ENCODE data around the gene PTPRE.

The PTPRE gene

GRCh38 chr10:128101901-128102300 lies 195.0 kb downstream of the PTPRE start:
- H3K36me3 ChIP-seq (ENCODE audit: insufficient read depth, low read length): peaks cover 100% of the 10 kb centered on the region
- 86% methylated on average over 1 of the region's 1 CpG for WGBS
- H3K4me3 ChIP-seq (ENCODE audit: low read length): no peak overlapping the region
- H3K27me3 ChIP-seq (ENCODE audit: insufficient read depth, low read length): no peaks in the 10 kb centered on the region
- H3K27ac ChIP-seq (ENCODE audit: low read depth, low read length): no peak overlapping the region
- H3K4me1 ChIP-seq (ENCODE audit: insufficient read depth, low read length): no peaks in the 10 kb centered on the region
- H3K9me3 ChIP-seq (ENCODE audit: insufficient read depth, low read depth, low read length): no peaks in the 10 kb centered on the region
- H3K9ac ChIP-seq (ENCODE audit: low read depth, low read length): no peak overlapping the region

DNA sequence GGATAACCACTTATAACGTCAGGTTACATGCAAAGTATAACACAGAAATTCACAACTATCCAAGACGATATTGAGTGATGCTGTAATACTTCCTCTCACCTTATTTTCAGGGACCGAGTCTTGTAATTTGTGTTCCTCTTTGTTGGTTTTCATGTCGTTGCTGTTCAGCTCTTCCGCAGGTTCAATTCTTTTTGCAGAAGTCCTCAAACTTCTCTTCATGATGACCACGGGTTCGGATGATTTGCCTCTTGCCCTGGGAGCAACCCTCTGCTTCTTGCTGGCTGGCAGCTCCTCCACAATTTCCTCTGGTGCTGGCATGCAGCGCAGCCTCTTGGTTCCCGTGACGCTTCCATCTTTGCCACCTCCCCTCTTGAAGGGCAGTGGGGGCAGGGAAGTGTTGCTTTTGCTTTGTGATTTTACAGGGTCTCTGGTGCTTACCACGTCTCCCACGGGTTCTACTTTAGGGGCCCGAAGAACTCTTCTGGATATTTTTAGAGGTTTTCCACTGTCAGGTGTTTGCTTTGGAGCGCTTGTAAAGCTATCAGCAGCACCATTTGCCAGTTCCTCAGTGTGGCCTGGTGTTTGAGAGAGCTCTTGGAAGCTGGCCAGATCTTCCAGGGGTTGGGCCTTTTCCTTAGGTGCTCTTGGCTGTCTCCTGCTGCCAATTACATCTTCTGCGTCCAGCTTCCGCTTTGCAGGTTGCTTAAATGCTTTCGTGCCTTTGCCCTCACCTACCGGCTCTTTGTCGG lies 195.8 kb downstream of the PTPRE start:
- Histone ChIP-seq H3K9me3 (ENCODE audit: insufficient read depth, low read depth, low read length) (no peaks in the 10 kb centered on the region), H3K27ac (ENCODE audit: low read depth, low read length) (no peak overlapping the region), H3K4me1 (ENCODE audit: insufficient read depth, low read length) (no peaks in the 10 kb centered on the region), H3K9ac (ENCODE audit: low read depth, low read length) (no peak overlapping the region), H3K4me3 (ENCODE audit: low read length) (no peak overlapping the region), H3K36me3 (ENCODE audit: insufficient read depth, low read length) (peaks cover 100% of the 10 kb centered on the region), H3K27me3 (ENCODE audit: insufficient read depth, low read length) (no peaks in the 10 kb centered on the region)
- WGBS: 93% methylated on average over 19 of the region's 19 CpGs

GRCh38 chr10:128103229-128103714 lies 196.4 kb downstream of the PTPRE start:
- Histone ChIP-seq H3K9ac (ENCODE audit: low read depth, low read length) (no peak overlapping the region), H3K27ac (ENCODE audit: low read depth, low read length) (no peak overlapping the region), H3K4me3 (ENCODE audit: low read length) (no peak overlapping the region), H3K9me3 (ENCODE audit: insufficient read depth, low read depth, low read length) (no peaks in the 10 kb centered on the region), H3K36me3 (ENCODE audit: insufficient read depth, low read length) (peaks cover 100% of the 10 kb centered on the region), H3K4me1 (ENCODE audit: insufficient read depth, low read length) (no peaks in the 10 kb centered on the region), H3K27me3 (ENCODE audit: insufficient read depth, low read length) (no peaks in the 10 kb centered on the region)
- 87% methylated on average over 8 of the region's 8 CpGs for WGBS

DNA sequence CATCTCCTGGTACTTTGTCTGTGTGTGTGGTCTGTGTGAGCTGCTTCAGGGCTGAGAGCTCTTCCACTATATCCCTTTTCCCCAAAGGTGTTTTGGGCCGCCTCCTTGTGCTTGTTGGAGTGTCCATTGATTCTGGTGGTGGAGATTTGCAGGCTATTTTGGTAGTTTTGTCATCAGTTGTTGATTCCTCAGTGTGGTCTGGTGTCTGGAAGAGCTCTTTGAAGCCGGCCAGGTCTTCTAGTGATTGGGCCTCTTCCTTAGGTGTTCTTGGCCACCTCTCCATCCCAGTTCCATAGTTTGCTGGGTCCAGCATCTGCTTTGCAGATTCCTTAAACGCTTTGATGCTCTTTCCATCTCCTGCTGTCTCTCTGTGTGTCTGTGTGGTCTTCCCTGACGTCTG lies 198.5 kb downstream of the PTPRE start:
- peaks cover 100% of the 10 kb centered on the region for H3K36me3 ChIP-seq (ENCODE audit: insufficient read depth, low read length)
- H3K9me3 ChIP-seq (ENCODE audit: insufficient read depth, low read depth, low read length): no peaks in the 10 kb centered on the region
- no peak overlapping the region for H3K27ac ChIP-seq (ENCODE audit: low read depth, low read length)
- H3K4me1 ChIP-seq (ENCODE audit: insufficient read depth, low read length): no peaks in the 10 kb centered on the region
- no peak overlapping the region for H3K4me3 ChIP-seq (ENCODE audit: low read length)
- no peaks in the 10 kb centered on the region for H3K27me3 ChIP-seq (ENCODE audit: insufficient read depth, low read length)
- WGBS: 90% methylated on average over 4 of the region's 4 CpGs
- no peak overlapping the region for H3K9ac ChIP-seq (ENCODE audit: low read depth, low read length)

GRCh38 chr10:128109707-128110106 lies 202.8 kb downstream of the PTPRE start:
- Histone ChIP-seq H3K4me3 (ENCODE audit: low read length) (no peak overlapping the region), H3K27me3 (ENCODE audit: insufficient read depth, low read length) (no peaks in the 10 kb centered on the region), H3K9ac (ENCODE audit: low read depth, low read length) (no peak overlapping the region), H3K9me3 (ENCODE audit: insufficient read depth, low read depth, low read length) (no peaks in the 10 kb centered on the region), H3K27ac (ENCODE audit: low read depth, low read length) (no peak overlapping the region), H3K4me1 (ENCODE audit: insufficient read depth, low read length) (no peaks in the 10 kb centered on the region), H3K36me3 (ENCODE audit: insufficient read depth, low read length) (peaks cover 100% of the 10 kb centered on the region)
- WGBS: 97% methylated on average over 4 of the region's 4 CpGs

DNA sequence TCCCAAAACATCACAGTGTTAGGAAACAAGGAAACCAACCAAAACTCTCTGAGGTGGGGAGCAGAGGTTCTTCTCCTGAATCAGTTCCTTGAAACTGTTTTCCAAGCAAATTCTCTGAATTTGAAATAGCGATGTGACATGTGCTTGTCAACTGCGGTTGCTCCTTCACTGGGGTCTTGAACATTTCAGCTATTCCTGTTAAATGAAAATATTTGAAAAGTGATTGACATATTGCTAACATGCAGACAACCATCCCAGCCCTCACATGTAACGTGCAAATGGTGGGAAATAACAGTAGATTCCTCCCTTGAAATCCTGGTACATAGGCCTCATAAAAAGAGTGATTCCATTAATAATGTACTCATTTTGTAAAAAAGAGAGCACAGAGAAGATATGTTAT lies 203.4 kb downstream of the PTPRE start:
- Histone ChIP-seq H3K4me1 (ENCODE audit: insufficient read depth, low read length) (no peaks in the 10 kb centered on the region), H3K9ac (ENCODE audit: low read depth, low read length) (no peak overlapping the region), H3K4me3 (ENCODE audit: low read length) (no peak overlapping the region), H3K27me3 (ENCODE audit: insufficient read depth, low read length) (no peaks in the 10 kb centered on the region), H3K27ac (ENCODE audit: low read depth, low read length) (no peak overlapping the region), H3K9me3 (ENCODE audit: insufficient read depth, low read depth, low read length) (no peaks in the 10 kb centered on the region), H3K36me3 (ENCODE audit: insufficient read depth, low read length) (peaks cover 100% of the 10 kb centered on the region)
- 100% methylated on average over 3 of the region's 3 CpGs for WGBS

- Histone ChIP-seq H3K36me3 (ENCODE audit: insufficient read depth, low read length) (peaks cover 100% of the 10 kb centered on the region), H3K4me3 (ENCODE audit: low read length) (no peak overlapping the region), H3K4me1 (ENCODE audit: insufficient read depth, low read length) (no peaks in the 10 kb centered on the region), H3K9me3 (ENCODE audit: insufficient read depth, low read depth, low read length) (no peaks in the 10 kb centered on the region), H3K9ac (ENCODE audit: low read depth, low read length) (no peak overlapping the region), H3K27me3 (ENCODE audit: insufficient read depth, low read length) (no peaks in the 10 kb centered on the region), H3K27ac (ENCODE audit: low read depth, low read length) (no peak overlapping the region)
- WGBS: 96% methylated on average over 6 of the region's 6 CpGs
Observed at GRCh38 chr10:128111696-128112095, 204.8 kb downstream of the PTPRE start.

DNA sequence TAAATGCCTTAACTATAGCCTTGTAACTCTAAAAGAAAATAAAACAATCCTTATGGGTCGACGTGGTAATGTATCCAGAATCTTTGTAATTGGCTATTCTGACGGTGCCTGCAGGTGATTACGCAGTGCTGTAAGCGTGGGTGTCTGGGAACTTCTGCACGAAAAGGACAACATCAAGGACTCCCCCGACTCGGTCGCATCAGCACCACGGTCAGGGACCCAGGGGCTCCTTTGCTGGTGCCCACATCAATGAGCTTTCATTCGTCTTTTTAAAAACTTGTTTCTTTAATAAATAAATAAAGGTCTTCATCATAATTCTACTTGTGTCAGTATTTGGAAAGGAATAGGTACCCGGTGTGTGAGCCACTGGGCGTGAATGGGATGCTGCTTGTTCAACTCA lies 206.1 kb downstream of the PTPRE start:
- H3K4me1 ChIP-seq (ENCODE audit: insufficient read depth, low read length): no peaks in the 10 kb centered on the region
- H3K27me3 ChIP-seq (ENCODE audit: insufficient read depth, low read length): no peaks in the 10 kb centered on the region
- no peak overlapping the region for H3K9ac ChIP-seq (ENCODE audit: low read depth, low read length)
- no peak overlapping the region for H3K27ac ChIP-seq (ENCODE audit: low read depth, low read length)
- 95% methylated on average over 12 of the region's 13 CpGs for WGBS
- H3K9me3 ChIP-seq (ENCODE audit: insufficient read depth, low read depth, low read length): no peaks in the 10 kb centered on the region
- H3K4me3 ChIP-seq (ENCODE audit: low read length): no peak overlapping the region
- peaks cover 98% of the 10 kb centered on the region for H3K36me3 ChIP-seq (ENCODE audit: insufficient read depth, low read length)

GRCh38 chr10:128114901-128115300 lies 208.0 kb downstream of the PTPRE start:
- Histone ChIP-seq H3K4me3 (ENCODE audit: low read length) (no peak overlapping the region), H3K9ac (ENCODE audit: low read depth, low read length) (no peak overlapping the region), H3K36me3 (ENCODE audit: insufficient read depth, low read length) (peaks cover 96% of the 10 kb centered on the region), H3K27me3 (ENCODE audit: insufficient read depth, low read length) (no peaks in the 10 kb centered on the region), H3K27ac (ENCODE audit: low read depth, low read length) (no peak overlapping the region), H3K9me3 (ENCODE audit: insufficient read depth, low read depth, low read length) (no peaks in the 10 kb centered on the region), H3K4me1 (ENCODE audit: insufficient read depth, low read length) (no peaks in the 10 kb centered on the region)
- WGBS: 83% methylated on average over 2 of the region's 2 CpGs

GRCh38 chr10:128115356-128115755 lies 208.5 kb downstream of the PTPRE start:
- Histone ChIP-seq H3K27ac (ENCODE audit: low read depth, low read length) (no peak overlapping the region), H3K9me3 (ENCODE audit: insufficient read depth, low read depth, low read length) (no peaks in the 10 kb centered on the region), H3K9ac (ENCODE audit: low read depth, low read length) (no peak overlapping the region), H3K4me1 (ENCODE audit: insufficient read depth, low read length) (no peaks in the 10 kb centered on the region), H3K27me3 (ENCODE audit: insufficient read depth, low read length) (no peaks in the 10 kb centered on the region), H3K36me3 (ENCODE audit: insufficient read depth, low read length) (peaks cover 93% of the 10 kb centered on the region), H3K4me3 (ENCODE audit: low read length) (no peak overlapping the region)
- whole genome bisulfite sequencing: 94% methylated on average over 8 of the region's 8 CpGs

DNA sequence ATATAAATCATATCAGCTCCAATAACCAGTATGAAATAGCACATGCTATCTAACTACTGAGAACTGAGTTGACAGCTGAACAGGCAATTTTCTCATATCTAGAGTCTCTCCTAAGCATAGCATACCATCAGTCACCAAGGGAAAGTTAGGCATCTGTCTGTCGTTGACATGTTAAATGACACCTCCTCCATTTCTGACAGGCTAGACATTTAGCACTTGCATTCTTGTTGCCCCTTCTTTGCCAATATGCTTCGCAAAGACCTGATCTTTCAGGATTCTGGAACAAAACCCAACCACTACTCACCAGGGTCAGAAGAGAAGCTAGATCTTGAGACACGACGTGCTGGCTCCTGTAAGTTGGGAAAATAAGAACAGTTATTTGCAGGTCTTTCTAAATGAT lies 209.3 kb downstream of the PTPRE start:
- Histone ChIP-seq H3K4me3 (ENCODE audit: low read length) (no peak overlapping the region), H3K27me3 (ENCODE audit: insufficient read depth, low read length) (no peaks in the 10 kb centered on the region), H3K4me1 (ENCODE audit: insufficient read depth, low read length) (no peaks in the 10 kb centered on the region), H3K36me3 (ENCODE audit: insufficient read depth, low read length) (peaks cover 92% of the 10 kb centered on the region), H3K27ac (ENCODE audit: low read depth, low read length) (no peak overlapping the region), H3K9me3 (ENCODE audit: insufficient read depth, low read depth, low read length) (no peaks in the 10 kb centered on the region), H3K9ac (ENCODE audit: low read depth, low read length) (no peak overlapping the region)
- 95% methylated on average over 4 of the region's 4 CpGs for WGBS
